Effector CD8-positive, alpha-beta T cell (primary cell): Measurements from ENCODE around the gene VPS8.

ENCODE experiments used
- DNase-seq: peaks from one replicate; lab custom pipeline; 2025; lab: John Stamatoyannopoulos, UW

The VPS8 gene

DNA sequence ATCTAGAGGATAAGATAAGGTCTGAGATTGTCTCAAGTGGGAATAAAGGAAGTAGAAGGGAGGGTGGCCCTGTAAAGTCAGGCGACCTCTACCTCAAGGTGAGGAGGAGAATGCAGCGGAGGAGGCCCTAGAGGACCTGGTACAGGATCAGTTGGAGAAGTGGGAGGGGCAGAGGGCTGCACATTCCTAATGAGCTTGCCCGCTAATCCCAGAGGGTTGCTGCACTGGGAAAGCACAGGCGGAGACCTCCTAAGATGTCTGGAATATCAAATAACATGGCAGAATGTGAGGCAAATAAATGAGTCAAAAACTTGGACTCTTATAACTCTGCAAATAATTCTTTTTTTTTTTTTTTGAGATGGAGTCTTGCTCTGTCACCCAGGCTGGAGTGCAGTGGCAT is 30.2 kb upstream of the VPS8 start:
- DNase-seq: no peak

DNA sequence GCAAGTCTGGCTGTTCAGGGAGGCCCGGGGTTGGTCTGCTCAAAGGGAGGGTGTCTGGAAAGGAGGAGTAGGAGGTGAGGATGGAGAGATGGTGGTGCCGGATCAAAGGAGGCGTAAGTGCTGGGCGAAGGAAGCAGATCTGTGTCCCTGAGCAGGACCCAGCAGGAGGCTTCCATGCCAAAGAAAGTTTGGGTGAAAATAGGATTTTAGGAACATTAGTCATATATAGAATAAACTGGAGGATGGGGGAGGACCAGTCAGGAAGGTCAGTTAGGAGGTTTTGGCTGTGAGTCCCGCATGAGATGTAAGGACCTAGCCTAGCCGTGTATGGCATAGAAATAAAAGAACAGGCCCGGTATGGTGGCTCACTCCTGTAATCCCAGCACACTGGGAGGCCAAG is 28.6 kb upstream of the VPS8 start:
- no peak for DNase-seq

DNA sequence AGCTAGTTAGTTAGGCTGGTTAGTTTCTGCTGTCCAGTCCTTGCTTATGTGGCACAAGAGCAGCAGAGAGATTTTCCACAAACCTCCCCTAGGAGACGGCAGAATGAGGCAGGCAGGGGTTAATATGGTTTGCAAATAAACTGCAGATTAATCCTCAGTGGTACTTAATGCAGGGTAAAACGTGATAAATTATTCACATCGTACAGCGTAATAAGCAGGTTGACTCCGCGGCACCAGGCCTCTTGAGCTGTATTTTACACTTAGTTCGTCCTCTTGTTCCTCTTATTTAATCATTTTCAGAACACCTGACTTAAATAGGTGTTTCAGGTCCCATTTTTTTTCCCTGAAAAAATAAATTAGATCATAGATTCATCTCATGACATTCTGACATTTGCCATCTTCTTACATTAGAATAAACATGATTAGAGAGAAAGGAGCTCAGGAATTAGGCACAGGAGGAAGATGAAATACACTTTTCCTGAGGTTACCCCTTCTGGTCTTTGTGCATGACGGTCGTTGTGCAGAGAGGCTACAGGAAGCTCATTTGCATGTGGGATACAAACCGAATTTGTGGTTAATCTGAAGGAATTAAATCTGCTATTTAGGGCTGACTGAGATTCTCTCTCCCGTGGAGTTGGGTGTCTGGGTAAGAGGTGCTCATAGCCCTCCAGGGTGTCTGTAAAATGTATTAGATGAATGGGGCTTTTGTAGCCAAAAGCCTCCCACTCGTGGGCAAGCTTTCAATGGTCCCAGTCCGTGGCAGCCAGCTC is 27.1 kb upstream of the VPS8 start:
- no peak for DNase-seq

DNA sequence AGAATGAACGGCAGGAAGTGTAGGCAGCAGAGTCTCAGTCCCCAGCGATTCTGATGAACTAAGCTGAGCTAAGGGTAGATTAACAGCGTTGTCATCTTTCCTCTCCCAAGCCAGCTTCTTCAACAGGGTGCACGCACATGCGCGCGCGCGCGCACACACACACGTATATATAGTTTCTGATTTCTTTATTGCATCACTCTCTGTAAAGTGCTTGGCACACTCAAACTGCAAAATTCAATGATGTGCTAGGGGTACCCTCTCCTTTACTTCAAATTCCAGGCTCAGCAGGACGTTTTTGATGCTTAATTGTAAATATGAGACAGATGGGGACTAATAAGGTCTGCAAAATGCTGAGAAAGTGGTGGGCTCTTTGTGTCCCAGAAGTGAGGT is 26.1 kb upstream of the VPS8 start:
- no peak for DNase-seq

DNA sequence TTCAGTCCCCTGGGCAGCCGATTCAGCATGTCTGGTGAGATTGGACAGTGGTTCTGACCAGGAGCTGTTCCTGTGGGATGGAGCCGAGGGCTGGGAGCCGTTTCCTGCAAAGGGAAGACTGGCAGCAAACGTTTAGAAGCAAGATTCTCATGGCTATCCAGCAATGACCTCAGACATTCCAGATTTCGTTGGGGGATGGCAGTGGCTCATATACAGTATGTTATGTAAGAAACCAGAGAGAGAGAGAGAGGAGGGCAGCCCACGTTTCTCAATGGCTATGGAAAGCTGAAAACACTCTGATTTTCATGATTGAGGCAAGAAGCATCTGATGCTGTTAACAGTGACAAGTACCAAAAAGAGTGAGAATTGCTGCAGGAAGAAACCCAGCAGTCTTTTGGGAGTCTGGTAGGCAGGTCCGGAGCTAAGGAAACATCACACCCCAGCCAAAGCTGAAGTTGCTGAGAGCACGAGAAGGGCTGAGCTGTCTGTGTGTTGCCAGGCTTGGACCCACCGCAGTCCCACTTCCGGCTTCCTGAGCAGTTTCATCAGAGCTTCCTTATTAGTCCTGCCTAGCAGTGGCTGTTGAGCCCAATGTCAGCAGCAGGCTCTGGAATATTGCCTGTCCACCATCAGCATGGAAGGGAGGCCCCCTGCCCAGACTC is 25.6 kb upstream of the VPS8 start:
- DNase-seq: no peak

DNA sequence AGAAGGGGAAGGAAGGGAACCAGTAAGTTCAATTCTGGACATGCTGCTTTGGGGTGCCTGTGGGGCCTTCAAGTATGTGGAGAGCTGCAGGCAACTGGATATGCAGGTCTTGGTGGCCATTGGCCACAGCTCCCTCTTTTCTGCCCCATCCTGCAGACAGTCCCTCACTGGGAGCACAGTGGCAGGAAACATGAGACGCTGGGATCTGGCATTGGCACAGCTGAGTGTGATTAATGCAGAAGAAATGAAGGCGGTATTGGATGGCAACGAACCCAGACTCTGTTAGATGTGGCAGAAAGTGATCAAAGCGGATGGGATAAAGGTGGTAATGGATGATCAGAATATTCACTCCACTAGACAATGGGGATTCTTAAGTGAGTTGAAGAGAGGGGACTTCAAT is 23.2 kb upstream of the VPS8 start:
- DNase-seq: no peak

DNA sequence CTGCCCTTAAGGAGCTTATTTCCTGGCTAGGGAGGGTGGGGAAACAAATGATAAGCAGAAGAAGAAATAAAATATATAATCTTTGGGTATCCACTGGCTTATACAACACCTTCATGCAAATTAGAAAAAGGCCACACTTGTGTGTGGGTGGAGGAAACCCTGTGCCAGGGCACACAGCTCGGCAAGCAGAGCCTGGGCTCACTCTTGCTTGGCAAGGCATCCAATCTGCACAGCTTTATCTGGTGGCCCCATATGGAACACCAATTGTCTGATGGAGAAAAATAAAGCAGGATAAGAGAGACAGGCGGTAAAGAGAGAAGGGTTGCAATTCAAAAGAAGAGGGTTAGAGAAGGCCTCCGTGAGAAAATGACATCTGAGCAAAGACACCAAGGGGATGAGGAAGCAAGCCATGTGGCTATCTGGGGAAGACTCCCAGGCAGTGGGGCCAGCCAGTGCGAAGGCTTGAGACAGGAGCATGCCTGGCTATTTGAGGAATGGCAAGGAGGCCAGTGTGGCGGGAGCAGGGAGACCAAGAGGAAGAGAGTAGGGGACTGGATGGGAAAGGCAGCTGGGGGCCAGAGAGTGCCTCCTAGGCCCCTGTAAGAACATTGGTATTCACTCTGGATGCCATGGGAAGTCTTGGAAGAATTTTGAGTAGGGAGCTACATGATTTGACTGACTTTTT is 22.5 kb upstream of the VPS8 start:
- DNase-seq: no peak

DNA sequence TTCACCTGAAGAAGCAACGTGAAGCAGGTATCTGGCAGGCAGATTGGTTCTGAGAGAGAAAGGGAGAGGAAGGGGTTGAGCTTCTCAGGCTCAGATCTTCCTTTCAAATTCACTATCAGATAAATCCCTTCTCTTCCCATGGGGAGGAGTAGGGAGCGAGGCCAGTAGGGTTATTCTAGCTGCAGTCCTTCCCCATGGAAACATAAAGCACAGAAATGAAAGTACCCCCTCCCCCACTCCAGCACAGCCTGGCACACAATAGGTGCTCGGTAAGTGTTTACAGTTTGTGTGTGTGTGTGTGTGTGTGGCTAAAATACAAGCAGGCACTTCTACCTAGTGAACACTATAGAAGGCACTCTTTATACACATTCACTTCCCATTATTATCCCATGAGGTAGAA is 20.8 kb upstream of the VPS8 start:
- DNase-seq: no peak

DNA sequence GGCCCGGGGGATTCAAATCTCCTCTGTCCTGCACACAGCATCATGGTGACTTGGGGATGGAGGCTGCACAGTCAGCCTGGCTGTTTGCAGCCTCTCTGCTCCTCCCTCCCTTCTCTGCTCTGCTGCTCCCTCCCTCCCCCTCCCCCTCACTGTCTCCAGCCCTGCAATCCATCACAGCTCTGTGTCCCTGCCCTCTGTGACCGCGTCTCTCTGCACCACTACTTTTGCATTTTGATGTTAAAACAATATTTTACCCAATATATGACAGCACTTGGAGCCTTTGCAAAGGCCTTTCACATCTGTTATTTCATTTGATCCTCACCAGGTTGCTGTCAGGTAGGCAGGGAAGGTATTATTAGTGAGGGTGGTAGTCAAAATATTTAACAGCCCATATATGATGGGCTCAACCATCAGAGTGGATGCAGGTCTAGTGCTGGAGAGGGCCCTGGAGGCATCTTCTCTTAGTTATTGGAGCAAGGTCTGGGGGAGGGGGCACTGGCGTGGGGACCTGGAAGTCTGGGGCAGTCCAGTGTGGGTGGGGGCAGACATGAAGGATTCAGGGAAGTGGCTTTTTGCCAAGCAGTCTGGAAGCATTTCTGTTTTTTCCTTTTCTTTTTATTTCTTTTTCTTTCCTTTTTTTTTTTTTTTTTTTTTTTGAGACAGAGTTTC is 16.3 kb upstream of the VPS8 start:
- no peak for DNase-seq

DNA sequence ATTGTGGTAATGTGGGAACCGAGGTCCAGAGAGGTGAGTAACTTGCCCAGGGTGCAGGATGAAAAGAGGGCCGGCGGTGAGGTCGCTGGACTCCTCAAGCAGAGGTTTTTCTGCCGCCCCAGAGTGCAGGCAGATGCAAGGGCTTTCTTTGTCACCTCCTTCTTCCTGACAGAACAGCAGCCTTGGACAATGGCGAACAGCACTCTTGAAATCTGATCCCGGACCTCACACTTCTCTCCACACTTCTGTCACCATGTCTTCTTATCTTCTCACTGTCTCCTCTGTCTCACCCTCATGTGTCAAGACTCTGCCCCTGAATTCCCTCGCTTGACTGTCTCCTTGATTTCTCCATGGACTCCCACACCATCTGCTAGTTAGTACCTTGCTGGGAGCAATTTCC is 15.4 kb upstream of the VPS8 start:
- DNase-seq: no peak

DNA sequence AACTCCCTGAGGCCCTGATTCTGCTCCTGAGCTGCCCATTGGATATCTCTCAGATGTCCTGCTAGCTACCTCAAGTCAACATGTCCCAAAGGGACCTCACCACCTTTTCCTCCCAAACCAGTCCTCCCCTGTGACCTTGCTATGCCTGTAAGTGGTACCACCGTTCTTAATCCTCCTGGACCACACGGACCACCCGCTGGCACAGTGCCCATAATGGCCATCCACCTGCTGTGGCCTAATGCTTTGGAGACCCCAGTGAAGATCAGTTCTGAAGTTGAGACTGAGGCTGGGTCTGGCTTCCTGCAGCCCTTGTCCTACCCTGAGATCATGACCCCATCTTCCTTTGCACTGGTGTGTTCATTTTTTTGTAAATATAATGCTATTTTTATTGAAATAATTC is 15.0 kb upstream of the VPS8 start:
- no peak for DNase-seq

DNA sequence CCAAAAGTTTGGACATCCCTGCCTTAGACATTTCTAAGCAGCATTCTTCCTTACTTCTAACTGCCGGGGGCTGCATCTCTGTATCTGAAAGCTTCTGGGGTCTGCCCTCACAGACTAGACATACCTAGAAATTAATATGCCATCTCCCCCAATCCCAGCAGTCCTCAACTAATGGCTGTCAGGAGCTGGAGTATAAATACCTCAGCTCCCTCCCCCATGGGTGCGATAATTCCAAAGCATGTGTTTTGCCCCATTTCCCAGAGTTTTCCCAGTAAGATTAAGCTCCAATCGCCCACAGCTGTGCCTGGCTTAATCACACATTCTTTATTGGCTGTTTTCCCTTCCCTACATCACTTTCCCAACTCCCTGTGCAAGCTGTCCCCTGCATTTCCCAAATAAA is 13.8 kb upstream of the VPS8 start:
- no peak for DNase-seq

DNA sequence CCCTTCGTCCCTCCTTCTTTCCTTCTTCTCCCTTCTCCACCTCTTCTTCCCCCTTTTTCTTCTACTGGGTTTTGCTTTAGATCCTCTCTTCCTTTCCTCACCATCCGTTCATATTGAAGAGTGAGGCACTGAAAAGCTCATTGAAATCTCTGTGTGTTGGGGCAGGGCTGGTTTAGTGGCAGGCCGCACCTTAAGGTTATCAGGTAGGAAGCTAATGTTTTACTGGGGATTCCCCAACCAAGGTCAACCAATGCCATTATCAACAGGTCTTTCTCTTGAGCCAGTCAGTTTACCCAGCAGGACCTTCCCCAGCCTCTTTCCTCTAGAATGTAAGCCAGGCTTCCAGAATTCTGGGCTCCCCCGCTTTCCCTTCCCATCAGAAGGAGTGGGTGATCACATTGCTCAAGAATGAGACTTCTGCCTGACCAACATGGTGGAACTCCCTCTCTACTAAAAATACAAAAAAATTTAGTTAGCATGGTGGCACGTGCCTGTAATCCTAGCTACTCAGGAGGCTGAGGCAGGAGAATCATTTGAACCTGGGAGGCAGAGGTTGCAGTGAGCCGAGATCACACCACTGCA is 11.5 kb upstream of the VPS8 start:
- DNase-seq: no peak

DNA sequence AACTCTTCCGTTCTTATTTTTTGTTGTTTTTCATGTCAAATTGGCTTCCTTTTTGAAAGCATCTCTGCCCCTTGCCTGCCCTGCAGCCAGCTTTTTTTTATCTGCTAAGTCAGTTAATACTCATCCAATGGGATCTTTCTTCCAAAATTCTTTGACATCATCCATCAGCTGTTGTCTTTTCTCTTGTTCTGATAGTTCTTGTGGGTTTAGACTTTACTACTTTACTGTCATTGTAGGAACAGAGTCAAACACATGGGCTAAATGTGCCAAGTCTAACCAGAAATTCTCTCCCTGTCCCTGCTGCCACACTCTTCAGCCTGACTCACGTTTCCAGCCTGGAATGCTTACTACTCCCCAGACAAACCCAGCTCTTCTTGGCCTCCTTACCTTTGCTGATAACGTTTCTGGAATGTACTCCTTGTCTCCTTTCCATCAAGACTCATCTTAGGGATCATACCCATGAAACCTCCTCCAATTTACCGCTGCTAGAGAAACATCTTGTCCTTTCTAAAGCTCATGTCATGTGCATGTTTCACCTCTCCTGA is 10.7 kb upstream of the VPS8 start:
- no peak for DNase-seq

DNA sequence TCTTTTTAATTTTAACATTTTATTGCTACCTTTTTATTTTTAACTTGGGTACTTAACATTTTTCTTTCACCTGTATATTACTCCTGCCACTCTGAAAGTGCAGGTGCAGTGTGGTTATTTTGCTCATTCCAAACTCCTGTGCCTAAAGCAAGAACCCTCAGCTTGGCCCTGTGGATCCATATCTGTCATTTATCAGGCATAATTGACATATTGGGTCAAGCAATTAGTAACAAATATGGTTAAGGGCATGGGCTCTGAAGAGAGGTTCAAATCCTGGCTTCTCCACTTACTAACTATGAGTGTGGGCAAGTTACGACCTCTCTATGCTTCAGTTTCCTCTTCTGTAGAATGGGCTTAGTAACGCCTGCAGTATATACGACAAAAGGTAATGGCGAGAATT is 9.8 kb upstream of the VPS8 start:
- no peak for DNase-seq

DNA sequence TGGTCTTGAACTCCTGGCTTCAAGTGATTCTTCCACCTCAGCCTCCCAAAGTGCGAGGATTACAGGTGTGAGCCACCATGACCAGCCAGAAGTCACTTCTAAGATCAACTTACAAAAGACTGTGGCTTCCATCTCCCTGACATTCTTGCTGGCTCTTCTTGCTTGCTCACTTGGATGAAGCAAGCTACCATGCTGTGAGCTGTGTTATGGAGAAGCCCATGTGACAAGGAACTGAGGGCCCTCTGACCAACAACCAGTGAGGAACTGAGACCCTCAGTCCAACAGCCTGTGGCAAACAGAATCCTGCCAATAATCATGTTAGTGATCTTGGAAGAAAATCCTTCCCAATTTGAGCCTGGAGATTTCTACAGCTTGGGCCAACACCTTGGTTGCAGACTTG is 7.2 kb upstream of the VPS8 start:
- DNase-seq: no peak

DNA sequence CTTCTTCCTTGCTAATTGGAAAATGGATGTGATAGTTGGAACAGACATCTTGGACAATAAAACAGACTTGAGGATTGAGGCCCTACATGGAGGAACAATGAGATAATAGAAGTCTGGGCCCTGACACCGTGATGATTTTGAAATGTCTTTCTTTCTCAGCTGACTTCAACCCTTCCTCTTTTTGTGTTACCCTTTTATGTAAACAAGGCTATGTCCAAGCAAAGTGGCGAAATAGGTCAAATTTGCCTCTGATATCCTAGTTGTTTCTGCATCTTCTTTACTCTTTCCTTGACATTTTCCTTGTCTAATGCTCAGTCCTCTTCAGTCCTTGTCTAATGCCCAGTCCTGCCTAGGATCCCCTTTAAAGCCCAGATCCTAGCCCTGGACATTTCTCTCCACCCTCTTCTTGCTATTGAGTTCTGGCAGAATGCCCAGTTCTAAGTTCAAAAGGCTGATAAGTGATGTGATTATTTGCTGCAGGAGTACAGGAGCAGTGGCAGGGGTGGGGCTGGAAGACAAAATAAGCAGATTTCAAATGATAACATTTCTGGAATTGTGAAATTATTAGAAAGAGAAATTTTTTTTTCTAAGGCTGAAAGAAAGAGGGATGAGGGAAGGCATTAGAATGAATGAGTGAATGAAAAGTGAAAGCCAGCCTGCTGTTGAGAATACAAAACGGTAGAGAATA is 6.5 kb upstream of the VPS8 start:
- no peak for DNase-seq

DNA sequence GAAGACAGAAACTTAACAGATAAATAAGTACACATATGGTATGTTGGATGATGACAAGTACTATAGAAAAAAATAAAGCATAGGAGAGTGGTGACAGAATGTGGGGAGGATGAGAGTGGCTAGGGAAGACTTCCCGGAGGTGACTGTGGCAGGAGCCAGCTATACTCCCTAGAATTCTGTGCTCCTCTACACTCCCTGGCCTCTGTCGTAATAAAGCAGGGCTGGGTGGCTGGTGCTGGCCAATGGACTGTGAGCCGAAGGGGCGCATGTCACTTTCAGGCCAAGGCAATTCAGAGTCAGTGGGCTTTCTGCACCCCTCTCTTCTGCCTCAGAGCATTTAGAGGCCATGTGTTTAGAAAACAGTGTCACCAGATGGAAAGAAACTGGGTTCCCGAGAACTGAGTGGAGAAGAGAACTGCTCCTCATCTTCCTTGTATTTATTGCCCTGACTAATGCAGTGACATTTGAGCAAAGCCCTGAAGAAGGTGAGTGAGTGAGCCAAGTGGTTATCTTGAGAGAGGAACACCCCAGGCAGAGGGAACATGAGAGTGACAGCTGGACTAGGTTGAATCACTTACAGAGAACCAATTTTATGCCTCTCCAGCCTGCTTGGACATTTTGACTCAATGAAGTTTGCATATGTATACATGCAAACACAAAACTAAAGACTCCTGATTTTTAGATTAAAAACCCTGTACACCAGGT is 5.2 kb upstream of the VPS8 start:
- DNase-seq: no peak

DNA sequence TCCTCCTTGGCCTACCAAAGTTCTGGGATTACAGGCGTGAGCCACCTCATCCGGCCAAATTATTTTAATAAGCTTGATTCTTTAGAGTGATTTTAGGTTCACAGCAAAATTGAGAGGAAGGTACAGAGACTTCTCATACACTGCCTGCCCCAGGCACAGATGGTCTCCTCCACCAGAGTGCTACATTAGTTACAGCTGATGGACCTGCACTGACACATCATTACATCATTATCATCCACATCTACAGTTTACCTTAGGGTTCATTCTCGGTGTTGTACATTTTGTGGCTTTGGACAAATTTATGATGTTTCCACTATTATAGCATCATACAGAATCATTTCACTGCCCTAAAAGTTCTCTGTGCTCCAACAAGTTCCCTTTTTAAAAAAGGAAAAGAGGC is 4.4 kb upstream of the VPS8 start:
- DNase-seq: no peak

DNA sequence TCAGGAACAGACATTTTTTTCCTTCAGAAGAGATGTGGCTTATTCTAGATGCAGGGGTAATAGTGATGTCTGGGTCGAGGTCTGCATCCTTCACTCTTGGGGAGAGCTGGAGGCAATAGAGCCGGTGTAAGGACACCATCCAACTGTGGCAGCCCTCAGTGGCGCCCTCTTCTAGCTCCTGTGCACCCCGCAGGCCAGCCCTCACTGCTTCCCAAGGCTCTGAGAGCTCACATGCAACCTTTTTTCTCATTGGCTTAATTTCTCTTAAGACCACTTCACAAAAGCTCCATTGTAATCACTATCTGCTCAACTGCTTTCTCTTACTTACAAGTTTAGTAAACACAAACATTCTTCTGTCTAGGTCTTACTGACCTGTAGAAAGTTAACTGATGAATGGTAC is 3.9 kb upstream of the VPS8 start:
- DNase-seq: no peak

DNA sequence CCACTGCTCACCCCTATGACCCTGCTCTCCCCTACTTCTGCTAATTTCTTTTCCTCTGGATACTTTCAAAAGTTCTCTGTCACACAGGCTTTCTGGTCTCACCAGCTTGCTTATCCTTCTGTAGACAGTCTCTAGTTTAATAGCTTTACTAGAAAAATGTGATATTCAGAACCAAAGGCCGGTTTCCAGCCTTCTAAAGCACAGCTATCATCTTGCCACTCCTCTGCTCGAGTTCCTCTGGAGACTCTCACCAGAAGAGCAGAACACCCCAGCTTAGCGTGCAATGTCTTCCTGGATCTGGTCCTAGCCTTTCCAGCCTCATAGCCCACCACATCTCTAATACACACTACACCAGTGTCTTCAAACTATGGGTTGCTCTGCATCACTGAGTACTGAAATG is 1.8 kb upstream of the VPS8 start:
- DNase-seq: no peak
